ENCODE results near the gene BRD9. TPM values are rescaled to one million over a fixed set of nuclear protein-coding genes. Genes with fewer than 3 reads are reported as not detected.

The BRD9 gene
- total RNA-seq, 1 experiment from 2014 or later, result 27.9 TPM

Other genes with a start within 250 kb of the BRD9 start
- gene TPPP, start 199.4 kb downstream of the BRD9 start, total RNA-seq (2014; rRNA removed; shearing (Covaris generic)), result 0.72 and 0.98 TPM in 2 replicates
- gene ZDHHC11B, start 108.1 kb downstream of the BRD9 start, total RNA-seq (2014; rRNA removed; shearing (Covaris generic)), result not detected in 2 replicates
- 0.12 and 0.29 TPM in 2 replicates for gene ZDHHC11, start 41.8 kb downstream of the BRD9 start, total RNA-seq (2014; rRNA removed; shearing (Covaris generic))
- gene TRIP13, start 83 bp upstream of the BRD9 start, total RNA-seq (2014; rRNA removed; shearing (Covaris generic)), result 65.0 and 80.4 TPM in 2 replicates
- 24.6 and 27.2 TPM in 2 replicates for gene NKD2, start 116.0 kb upstream of the BRD9 start, total RNA-seq (2014; rRNA removed; shearing (Covaris generic))
- 0.98 and 1.4 TPM in 2 replicates for gene SLC12A7, start 219.3 kb upstream of the BRD9 start, total RNA-seq (2014; rRNA removed; shearing (Covaris generic))

All from RPMI7951 (cell line).